ENCODE data around the gene ZNF267.
"Not testable (repeated sequence)": the region's sequence is repeated elsewhere in the genome, so short reads cannot be mapped to it uniquely, and the experiment has no call there.

ZNF267 gene

DNA sequence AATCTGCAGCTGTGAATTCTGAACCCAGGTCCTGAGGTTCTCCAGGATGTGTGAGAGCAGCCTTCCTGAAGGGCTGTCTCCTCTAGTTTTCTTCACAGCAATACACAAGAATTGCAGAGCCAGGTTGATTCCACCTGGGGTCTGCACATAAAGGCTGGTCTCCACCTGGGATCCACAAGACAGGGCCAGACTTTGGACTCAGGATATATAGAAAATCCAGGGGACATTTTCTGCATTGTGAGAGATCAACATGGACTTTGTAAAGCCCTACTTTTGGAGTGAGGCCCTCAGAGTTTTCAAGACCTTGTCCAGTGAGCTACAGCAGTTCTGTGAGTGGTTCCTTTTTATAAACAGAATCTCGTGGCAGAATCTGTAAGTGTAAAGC lies 6.3 kb downstream of the ZNF267 start:
- no peak for DNase-seq (ENCODE audit: low read depth)

- no peak for DNase-seq (ENCODE audit: low read depth)
These were observed 6.8 kb downstream of the ZNF267 start for GRCh38 chr16:31880322-31880979.

DNA sequence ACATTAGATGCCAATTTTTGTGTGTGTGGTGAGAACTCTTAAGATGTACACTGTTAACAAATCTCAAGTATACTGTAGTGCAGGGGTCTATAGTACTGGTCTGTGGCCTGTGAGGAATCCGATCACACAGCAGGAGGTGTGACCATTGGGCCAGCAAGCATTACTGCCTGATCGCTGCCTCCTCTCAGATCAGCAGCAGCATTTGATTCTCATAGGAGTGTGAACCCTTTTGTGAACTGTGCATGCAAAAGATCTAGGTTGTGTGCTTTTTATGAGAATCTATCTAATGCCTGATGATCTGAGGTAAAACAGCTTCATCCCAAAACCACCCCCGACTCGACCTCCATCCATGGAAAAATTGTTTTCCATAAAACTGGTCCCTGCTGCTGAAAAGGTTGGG lies 12.6 kb downstream of the ZNF267 start:
- DNase-seq (ENCODE audit: low read depth): no peak

GRCh38 chr16:31888735-31889134 lies 15.1 kb downstream of the ZNF267 start:
- no peak for DNase-seq (ENCODE audit: low read depth)

DNA sequence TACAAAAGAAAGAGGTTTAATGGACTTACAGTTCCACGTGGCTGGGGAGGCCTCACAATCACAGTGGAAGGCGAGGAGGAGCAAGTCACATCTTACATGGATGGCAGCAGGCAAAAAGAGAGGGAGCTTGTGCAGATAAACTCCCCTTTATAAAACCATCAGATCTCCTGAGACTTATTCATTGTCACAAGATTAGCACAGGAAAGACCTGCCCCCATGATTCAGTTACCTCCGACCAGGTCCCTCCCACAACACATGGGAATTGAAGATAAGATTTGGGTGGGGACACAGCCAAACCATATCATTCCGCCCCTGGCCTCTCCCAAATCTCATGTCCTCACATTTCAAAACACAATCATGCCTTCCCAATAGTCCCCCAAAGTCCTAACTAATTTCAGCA lies 18.5 kb downstream of the ZNF267 start:
- DNase-seq (ENCODE audit: low read depth): not testable (repeated sequence)

DNA sequence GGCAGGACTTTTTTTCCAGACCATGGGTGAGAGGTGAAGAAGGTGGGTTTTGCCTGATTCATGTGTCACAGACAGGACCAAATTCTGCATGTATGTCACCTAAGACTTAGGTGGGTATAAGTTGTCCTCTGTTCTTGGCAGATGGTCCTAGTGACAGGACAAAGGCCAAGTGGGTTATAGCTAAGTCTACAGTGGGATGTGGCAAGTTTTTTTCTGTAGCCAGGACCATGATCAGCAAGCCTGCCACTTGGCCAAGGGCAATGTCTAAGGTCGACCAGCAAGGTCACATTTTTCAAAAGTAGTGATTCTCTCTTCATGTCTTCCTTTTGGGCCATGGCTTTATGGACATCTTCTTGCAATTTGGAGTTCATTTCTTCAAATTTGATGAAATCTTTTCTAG lies 20.2 kb downstream of the ZNF267 start:
- DNase-seq (ENCODE audit: low read depth): no peak

- DNase-seq (ENCODE audit: low read depth): no peak
These were observed 23.7 kb downstream of the ZNF267 start for GRCh38 chr16:31897283-31897682.

GRCh38 chr16:31899505-31899904 lies 25.9 kb downstream of the ZNF267 start:
- DNase-seq (ENCODE audit: low read depth): no peak

- DNase-seq (ENCODE audit: low read depth): not testable (repeated sequence)
These were observed 31.0 kb downstream of the ZNF267 start for GRCh38 chr16:31904571-31904970.

DNA sequence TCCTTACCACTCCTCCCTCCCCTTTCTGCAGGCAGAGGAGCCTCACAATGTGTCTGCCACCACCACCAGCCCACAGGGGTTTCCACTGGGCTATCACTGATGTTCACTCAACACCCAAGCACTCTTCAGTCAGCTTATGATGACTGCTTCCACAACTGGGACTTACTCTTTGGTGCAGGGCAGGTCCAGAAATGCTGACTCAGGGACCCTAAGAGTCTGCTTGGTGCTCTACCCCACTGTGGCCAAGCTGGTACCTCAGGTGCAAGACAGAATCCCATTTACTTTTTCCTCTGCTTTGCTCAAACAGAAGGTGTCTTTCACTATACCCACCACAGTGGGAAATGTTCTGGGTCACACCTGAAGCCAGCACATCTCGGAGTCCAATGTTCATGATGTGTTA lies 40.1 kb downstream of the ZNF267 start:
- no peak for DNase-seq (ENCODE audit: low read depth)

DNA sequence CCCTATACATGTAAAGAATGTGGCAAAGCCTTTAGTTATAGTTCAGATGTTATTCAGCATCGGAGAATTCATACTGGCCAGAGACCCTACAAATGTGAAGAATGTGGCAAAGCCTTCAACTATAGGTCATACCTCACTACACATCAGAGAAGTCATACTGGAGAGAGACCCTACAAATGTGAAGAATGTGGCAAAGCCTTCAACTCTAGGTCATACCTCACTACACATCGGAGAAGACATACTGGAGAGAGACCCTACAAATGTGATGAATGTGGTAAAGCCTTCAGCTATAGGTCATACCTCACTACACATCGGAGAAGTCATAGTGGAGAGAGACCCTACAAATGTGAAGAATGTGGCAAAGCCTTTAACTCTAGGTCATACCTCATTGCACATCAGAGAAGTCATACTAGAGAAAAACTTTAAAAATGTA lies 42.5 kb downstream of the ZNF267 start:
- DNase-seq (ENCODE audit: low read depth): no peak

GRCh38 chr16:31920373-31920772 lies 46.8 kb downstream of the ZNF267 start:
- no peak for DNase-seq (ENCODE audit: low read depth)

DNA sequence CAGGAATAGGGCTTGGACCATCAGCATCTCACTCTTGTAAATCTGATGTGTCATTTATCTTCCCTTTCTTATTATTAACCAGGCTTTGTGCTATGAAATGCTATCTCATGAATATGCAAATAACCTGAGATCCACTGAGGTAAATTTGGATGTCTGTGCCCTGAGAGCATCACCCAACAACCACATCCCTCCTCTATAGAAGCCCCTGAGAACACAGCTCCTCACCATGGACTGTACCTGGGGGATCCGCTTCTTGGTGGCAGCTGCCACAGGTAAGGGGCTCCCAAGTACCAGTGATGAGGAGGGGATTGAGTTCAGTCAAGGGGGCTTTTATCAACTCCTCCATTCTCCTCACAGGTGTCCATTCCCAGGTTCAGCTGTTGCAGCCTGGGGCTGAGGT lies 78.2 kb downstream of the ZNF267 start:
- DNase-seq (ENCODE audit: low read depth): not testable (repeated sequence)

DNA sequence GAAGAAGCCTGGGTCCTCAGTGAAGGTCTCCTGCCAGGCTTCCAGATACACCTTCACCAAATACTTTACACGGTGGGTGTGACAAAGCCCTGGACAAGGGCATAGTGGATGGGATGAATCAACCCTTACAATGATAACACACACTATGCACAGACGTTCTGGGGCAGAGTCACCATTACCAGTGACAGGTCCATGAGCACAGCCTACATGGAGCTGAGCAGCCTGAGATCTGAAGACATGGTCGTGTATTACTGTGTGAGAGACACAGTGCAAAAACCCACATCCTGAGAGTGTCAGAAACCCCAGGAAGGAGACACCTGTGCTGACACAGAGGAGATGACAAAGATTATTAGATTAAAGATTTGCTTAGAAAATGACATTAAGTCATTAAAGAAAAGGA lies 78.6 kb downstream of the ZNF267 start:
- DNase-seq (ENCODE audit: low read depth): not testable (repeated sequence)

DNA sequence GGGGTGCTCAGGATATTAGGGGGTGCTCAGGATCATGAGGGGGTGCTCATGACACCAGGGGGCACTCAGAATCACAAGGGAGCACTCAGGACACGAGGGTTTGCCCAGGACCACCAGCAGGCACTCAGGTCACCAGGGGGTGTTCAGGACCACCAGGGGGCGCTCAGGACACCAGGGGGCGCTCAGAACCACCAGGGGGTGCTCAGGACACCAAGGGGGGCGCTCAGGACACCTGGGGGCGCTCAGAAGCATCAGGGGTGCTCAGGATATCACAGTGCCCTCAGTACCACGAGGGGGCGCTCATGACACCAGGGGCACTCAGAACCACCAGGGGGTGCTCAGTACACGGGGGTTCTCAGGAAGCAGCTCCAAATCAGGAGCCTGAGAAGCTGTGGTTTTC lies 82.6 kb downstream of the ZNF267 start:
- DNase-seq (ENCODE audit: low read depth): not testable (repeated sequence)

DNA sequence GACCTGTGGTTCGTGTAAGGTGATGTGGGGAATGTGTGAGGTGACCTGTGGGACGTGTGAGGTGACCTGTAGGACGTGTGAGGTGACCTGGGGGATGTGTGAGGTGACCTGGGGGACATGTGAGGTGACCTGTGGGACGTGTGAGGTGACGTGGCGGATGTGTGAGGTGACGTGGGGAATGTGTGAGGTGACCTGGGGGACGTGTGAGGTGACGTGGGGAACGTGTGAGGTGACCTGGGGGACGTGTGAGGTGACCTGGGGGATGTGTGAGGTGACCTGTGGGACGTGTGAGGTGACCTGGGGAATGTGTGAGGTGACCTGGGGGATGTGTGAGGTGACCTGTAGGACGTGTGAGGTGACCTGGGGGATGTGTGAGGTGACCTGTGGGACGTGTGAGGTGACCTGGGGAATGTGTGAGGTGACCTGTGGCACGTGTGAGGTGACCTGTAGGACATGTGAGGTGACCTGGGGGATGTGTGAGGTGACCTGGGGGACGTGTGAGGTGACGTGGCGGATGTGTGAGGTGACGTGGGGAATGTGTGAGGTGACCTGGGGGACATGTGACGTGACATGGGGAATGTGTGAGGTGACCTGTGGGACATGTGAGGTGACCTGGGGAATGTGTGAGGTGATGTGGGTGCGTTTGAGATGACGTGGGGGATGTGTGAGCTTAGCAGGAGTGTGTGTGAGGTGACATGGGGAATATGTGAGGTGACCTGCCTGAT lies 86.7 kb downstream of the ZNF267 start:
- DNase-seq (ENCODE audit: low read depth): not testable (repeated sequence)

All from stimulated activated CD8-positive, alpha-beta memory T cell treated with anti-CD3 and anti-CD28 coated beads, Interleukin-4, amount 100 ng/mL, for 24 hours (primary cell).